OCI-LY7 (cell line): ENCODE results near the gene FHDC1.

Source experiments
- EZH2phosphoT487 ChIP-seq: fragments of 200-600 bp; sonication (generic); IDR thresholded peaks from 2 replicates; pipeline ENCODE4 v1.6.1; 2018; ENCODE audit warnings: low read depth, borderline replicate concordance, mild to moderate bottlenecking, mixed run types, antibody characterized with exemption, low read length, moderate library complexity, mixed read lengths
- TF ChIP-seq, protein P1 (sequence below): fragments of 200-600 bp; sonication (generic); conservative IDR thresholded peaks from 2 replicates; pipeline ENCODE4 v1.5.1; 2014; ENCODE audit warnings: mild to moderate bottlenecking, antibody characterized with exemption, low read length, moderate library complexity, mixed read lengths

DNA sequence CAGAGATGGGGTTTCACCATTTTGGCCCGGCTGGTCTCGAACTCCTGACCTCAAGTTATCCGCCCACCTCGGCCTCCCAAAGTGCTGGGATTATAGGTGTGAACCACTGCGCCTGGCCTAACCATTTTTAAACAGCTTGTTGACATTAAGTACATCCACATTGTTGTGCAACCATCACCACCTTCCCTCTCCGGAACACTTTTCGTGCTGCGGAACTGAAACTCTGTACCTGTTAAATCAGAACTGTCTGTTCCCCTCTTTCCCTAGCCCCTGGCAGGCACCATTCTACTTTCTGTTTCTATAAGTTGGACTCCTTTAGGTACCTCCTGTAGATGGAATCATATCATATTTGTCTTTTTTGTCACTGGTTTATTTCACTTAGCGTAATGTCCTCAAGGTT, 9.5 kb downstream of the FHDC1 start:
- TF ChIP-seq, protein P1, sequence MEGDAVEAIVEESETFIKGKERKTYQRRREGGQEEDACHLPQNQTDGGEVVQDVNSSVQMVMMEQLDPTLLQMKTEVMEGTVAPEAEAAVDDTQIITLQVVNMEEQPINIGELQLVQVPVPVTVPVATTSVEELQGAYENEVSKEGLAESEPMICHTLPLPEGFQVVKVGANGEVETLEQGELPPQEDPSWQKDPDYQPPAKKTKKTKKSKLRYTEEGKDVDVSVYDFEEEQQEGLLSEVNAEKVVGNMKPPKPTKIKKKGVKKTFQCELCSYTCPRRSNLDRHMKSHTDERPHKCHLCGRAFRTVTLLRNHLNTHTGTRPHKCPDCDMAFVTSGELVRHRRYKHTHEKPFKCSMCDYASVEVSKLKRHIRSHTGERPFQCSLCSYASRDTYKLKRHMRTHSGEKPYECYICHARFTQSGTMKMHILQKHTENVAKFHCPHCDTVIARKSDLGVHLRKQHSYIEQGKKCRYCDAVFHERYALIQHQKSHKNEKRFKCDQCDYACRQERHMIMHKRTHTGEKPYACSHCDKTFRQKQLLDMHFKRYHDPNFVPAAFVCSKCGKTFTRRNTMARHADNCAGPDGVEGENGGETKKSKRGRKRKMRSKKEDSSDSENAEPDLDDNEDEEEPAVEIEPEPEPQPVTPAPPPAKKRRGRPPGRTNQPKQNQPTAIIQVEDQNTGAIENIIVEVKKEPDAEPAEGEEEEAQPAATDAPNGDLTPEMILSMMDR = no peak
- no peak for TF ChIP-seq EZH2phosphoT487
